Activated T-helper 1 cell treated with anti-CD3 and anti-CD28 coated beads, Interleukin-2, amount 50 U/mL, for 16 hours (primary cell): ENCODE measurements around the gene PTPRM.

Source experiments
- DNase-seq, 2 donors: peaks; one replicate each; pipeline ENCODE4 v3.0.0-alpha.2; 2020; ENCODE audit warnings: low read depth in 1 of 2, low spot score in 1 of 2

Gene PTPRM

GRCh38 chr18:7624697-7625096 is 57.6 kb downstream of the PTPRM start:
- DNase-seq: no peak

- DNase-seq: no peak
Observed at GRCh38 chr18:7626175-7626921, 59.2 kb downstream of the PTPRM start.

GRCh38 chr18:7626922-7627440 is 59.9 kb downstream of the PTPRM start:
- DNase-seq: no peak

- no peak for DNase-seq
Observed at GRCh38 chr18:7629416-7629815, 62.3 kb downstream of the PTPRM start.

- DNase-seq: no peak
Observed at GRCh38 chr18:7630731-7631442, 63.8 kb downstream of the PTPRM start.

- DNase-seq: no peak
Observed at GRCh38 chr18:7632152-7633098, 65.3 kb downstream of the PTPRM start.

- no peak for DNase-seq
Observed at GRCh38 chr18:7633171-7633570, 66.1 kb downstream of the PTPRM start.

GRCh38 chr18:7635948-7636347 is 68.8 kb downstream of the PTPRM start:
- DNase-seq: no peak

- DNase-seq: no peak
Observed at GRCh38 chr18:7637269-7637668, 70.2 kb downstream of the PTPRM start.

- no peak for DNase-seq
Observed at GRCh38 chr18:7638321-7638720, 71.2 kb downstream of the PTPRM start.

- DNase-seq: no peak
Observed at GRCh38 chr18:7641813-7642212, 74.7 kb downstream of the PTPRM start.

GRCh38 chr18:7642331-7642890 is 75.3 kb downstream of the PTPRM start:
- no peak for DNase-seq

GRCh38 chr18:7645756-7646155 is 78.6 kb downstream of the PTPRM start:
- DNase-seq: no peak

GRCh38 chr18:7646174-7646886 is 79.2 kb downstream of the PTPRM start:
- DNase-seq: no peak

GRCh38 chr18:7647500-7647899 is 80.4 kb downstream of the PTPRM start:
- DNase-seq: no peak

GRCh38 chr18:7657050-7657449 is 89.9 kb downstream of the PTPRM start:
- DNase-seq: no peak

GRCh38 chr18:7657937-7658336 is 90.8 kb downstream of the PTPRM start:
- DNase-seq: no peak

- no peak for DNase-seq
Observed at GRCh38 chr18:7658701-7659100, 91.6 kb downstream of the PTPRM start.

- no peak for DNase-seq
Observed at GRCh38 chr18:7661207-7661606, 94.1 kb downstream of the PTPRM start.

GRCh38 chr18:7662866-7663265 is 95.8 kb downstream of the PTPRM start:
- DNase-seq: no peak
